ENCODE results near the gene FERD3L.

FERD3L gene

GRCh38 chr7:19097165-19098055 is 47.8 kb downstream of the FERD3L start:
- no peak for DNase-seq

GRCh38 chr7:19095353-19095860 is 49.8 kb downstream of the FERD3L start:
- no peak for DNase-seq

All from SIG-M5 (cell line).